Muscle layer of duodenum (tissue), 2 donors: Measurements from ENCODE around the gene PRR30.

Source experiments
- H3K27ac ChIP-seq: one replicate; pipeline ENCODE4 v1.7.0; 2013; ENCODE audit warnings: mild to moderate bottlenecking, low read length
- H3K27me3 ChIP-seq: one replicate; pipeline ENCODE4 v1.7.0; 2013; ENCODE audit warnings: low read depth, mild to moderate bottlenecking, control low read depth, low read length
- H3K36me3 ChIP-seq, 2 donors: one replicate each; pipeline ENCODE4 v1.7.0; 2013; ENCODE audit warnings: low read length in 2 of 2, control low read depth in 1 of 2, mild to moderate bottlenecking in 1 of 2; ENCODE audit not compliant: insufficient read depth in 2 of 2, control insufficient read depth in 1 of 2
- H3K4me1 ChIP-seq, 2 donors: one replicate each; pipeline ENCODE4 v1.7.0; 2013; ENCODE audit warnings: low read length in 2 of 2, mild to moderate bottlenecking in 2 of 2, control low read depth in 1 of 2, moderate library complexity in 1 of 2; ENCODE audit not compliant: insufficient read depth in 2 of 2, control insufficient read depth in 1 of 2
- H3K4me3 ChIP-seq, 2 donors: one replicate each; pipeline ENCODE4 v1.7.0; 2013; ENCODE audit warnings: low read length in 2 of 2, low read depth in 1 of 2, mild to moderate bottlenecking in 1 of 2
- H3K9me3 ChIP-seq, 2 donors: one replicate each; pipeline ENCODE4 v1.7.0; 2013; ENCODE audit warnings: low read length in 2 of 2, control low read depth in 1 of 2, mild to moderate bottlenecking in 1 of 2; ENCODE audit not compliant: control insufficient read depth in 1 of 2
- donor health status: healthy.

The PRR30 gene

GRCh38 chr2:27093430-27094352, 45.5 kb downstream of the PRR30 start:
- Histone ChIP-seq H3K27me3 (no peaks in the 10 kb centered on the region), H3K36me3 (no peaks in the 10 kb centered on the region), H3K27ac (no peak overlapping the region), H3K9me3 (no peaks in the 10 kb centered on the region), H3K4me1 (peaks cover 10 to 11% of the 10 kb centered on the region in 2 donors), H3K4me3 (no peak overlapping the region)

GRCh38 chr2:27092696-27093429, 46.3 kb downstream of the PRR30 start:
- Histone ChIP-seq H3K4me1 (peaks cover 10 to 11% of the 10 kb centered on the region in 2 donors), H3K27ac (no peak overlapping the region), H3K4me3 (no peak overlapping the region), H3K36me3 (no peaks in the 10 kb centered on the region), H3K27me3 (no peaks in the 10 kb centered on the region), H3K9me3 (no peaks in the 10 kb centered on the region)

GRCh38 chr2:27091746-27092695, 47.2 kb downstream of the PRR30 start:
- Histone ChIP-seq H3K4me1 (peaks cover 10 to 19% of the 10 kb centered on the region in 2 donors), H3K9me3 (no peaks in the 10 kb centered on the region), H3K27me3 (no peaks in the 10 kb centered on the region), H3K36me3 (no peaks in the 10 kb centered on the region), H3K4me3 (no peak overlapping the region), H3K27ac (no peak overlapping the region)

GRCh38 chr2:27089111-27089954, 49.9 kb downstream of the PRR30 start:
- Histone ChIP-seq H3K36me3 (no peaks in the 10 kb centered on the region), H3K9me3 (no peaks in the 10 kb centered on the region), H3K27me3 (no peaks in the 10 kb centered on the region), H3K4me3 (peak overlapping the region in 1 of 2 donors; percentile 19), H3K27ac (no peak overlapping the region), H3K4me1 (peaks cover 7 to 24% of the 10 kb centered on the region in 2 donors)

DNA sequence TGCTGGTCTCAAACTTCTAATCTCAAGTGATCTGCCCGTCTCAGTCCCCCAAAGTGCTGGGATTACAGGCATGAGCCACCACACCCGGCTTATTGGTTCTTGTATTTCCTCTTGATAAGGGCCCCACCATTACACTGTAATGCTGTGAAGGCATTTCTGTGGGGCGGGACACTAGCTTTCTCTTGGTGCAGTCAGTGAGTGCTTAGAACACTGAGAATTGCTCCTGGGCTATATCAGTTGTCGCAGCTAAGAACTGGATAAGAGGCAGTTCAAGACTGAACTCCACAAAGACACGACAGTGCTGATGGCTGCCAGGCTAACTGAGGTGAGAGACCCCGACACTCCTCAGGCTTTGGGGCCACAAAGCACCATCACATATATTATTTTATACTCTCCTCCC, 50.6 kb downstream of the PRR30 start:
- no peak overlapping the region for H3K27ac ChIP-seq
- no peaks in the 10 kb centered on the region for H3K36me3 ChIP-seq
- peaks cover 7 to 31% of the 10 kb centered on the region in 2 donors for H3K4me1 ChIP-seq
- peak overlapping the region in 1 of 2 donors; percentile 19 for H3K4me3 ChIP-seq
- H3K27me3 ChIP-seq: no peaks in the 10 kb centered on the region
- no peaks in the 10 kb centered on the region for H3K9me3 ChIP-seq

DNA sequence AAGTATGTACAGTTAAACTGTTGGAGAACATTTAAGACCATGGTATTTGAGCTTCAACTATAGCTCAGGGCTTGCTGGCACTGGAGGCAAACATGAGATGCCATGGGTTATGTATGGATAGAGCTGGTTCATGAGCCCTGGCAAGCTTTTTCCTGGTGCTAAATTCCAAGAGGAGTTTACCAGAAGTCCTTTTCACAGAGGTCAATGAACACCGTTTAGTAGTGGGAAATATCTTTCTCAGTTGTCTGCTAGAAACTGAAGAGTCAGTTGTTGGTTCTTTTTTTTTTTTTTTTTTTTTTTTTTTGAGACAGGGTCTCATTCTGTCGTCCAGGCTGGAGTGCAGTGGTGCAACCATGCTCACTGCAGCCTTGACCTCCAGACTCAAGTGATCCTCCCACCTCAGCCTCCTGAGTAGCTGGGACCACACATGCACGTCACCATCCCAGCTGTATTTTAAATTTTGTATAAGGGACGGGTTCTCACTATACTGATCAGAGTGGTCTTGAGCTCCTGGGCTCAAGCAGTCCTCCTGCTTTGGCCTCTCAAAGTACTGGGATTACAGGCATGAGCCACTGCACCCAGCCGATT, 51.3 kb downstream of the PRR30 start:
- Histone ChIP-seq H3K4me3 (peak overlapping the region in 1 of 2 donors; percentile 76), H3K4me1 (peaks cover 7 to 38% of the 10 kb centered on the region in 2 donors), H3K9me3 (no peaks in the 10 kb centered on the region), H3K27ac (peak overlapping the region; percentile 39), H3K36me3 (peaks cover 0 to 5% of the 10 kb centered on the region in 2 donors), H3K27me3 (no peaks in the 10 kb centered on the region)
